SU-DHL-6 (cell line): Measurements from ENCODE around the gene RPUSD4.

ENCODE experiments used
- EZH2phosphoT487 ChIP-seq: fragments of 200-600 bp; sonication (generic), shearing (Covaris generic); conservative IDR thresholded peaks from 2 replicates; pipeline ENCODE4 v1.6.1; 2018; ENCODE audit warnings: mild to moderate bottlenecking, antibody characterized with exemption, low read length, moderate library complexity, mixed read lengths
- TF ChIP-seq, protein P1 (sequence below): fragments of 200-600 bp; sonication (generic); IDR thresholded peaks from one replicate; pipeline ENCODE4 v1.5.1; 2017; ENCODE audit warnings: antibody characterized with exemption, mild to moderate bottlenecking, low read length, moderate library complexity; ENCODE audit not compliant: insufficient read depth, poor library complexity, severe bottlenecking

DNA sequence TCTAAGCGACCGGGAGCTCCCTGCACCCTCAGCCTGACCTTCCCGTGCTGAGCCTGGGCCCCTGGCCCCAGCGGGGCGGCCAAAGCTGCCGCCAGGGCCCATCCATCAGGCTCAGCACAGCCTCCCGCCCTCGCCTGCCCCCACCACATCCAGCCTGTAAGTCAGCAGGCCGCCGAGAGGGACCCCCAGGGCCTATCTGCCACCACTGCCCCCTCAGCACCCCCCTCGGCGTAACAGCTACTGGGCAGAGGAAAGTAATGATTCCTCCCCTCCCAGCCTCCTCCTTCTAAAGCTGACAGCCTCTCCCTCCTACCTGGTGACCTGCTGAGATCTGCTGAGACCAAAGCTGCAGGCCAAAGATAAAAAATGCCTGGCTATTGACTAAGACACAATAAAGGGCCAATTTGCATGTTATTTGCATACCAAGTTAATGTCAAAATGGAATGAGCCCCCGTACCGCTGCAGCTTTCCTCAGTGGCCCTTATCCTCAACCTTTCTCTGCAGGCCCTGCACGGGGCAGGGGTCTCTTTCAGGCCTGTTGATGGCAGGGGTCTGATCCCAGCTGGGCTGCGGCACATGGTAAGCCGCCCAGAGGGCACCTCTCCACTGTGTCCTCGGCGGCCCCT is 51.6 kb downstream of the RPUSD4 start:
- TF ChIP-seq, protein P1, sequence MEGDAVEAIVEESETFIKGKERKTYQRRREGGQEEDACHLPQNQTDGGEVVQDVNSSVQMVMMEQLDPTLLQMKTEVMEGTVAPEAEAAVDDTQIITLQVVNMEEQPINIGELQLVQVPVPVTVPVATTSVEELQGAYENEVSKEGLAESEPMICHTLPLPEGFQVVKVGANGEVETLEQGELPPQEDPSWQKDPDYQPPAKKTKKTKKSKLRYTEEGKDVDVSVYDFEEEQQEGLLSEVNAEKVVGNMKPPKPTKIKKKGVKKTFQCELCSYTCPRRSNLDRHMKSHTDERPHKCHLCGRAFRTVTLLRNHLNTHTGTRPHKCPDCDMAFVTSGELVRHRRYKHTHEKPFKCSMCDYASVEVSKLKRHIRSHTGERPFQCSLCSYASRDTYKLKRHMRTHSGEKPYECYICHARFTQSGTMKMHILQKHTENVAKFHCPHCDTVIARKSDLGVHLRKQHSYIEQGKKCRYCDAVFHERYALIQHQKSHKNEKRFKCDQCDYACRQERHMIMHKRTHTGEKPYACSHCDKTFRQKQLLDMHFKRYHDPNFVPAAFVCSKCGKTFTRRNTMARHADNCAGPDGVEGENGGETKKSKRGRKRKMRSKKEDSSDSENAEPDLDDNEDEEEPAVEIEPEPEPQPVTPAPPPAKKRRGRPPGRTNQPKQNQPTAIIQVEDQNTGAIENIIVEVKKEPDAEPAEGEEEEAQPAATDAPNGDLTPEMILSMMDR, result no peak
- TF ChIP-seq EZH2phosphoT487, result no peak
